NCI-H82 treated with DMSO at 0.1 percent for 48 hours (cell line): ENCODE data around the gene RASL11A.
A peak's percentile ranks its signal among the peaks of the same experiment; 100 is the strongest.
"Not testable (repeated sequence)": the region's sequence is repeated elsewhere in the genome, so short reads cannot be mapped to it uniquely, and the experiment has no call there.

ENCODE experiments used
- DNase-seq: peaks from one replicate; lab custom pipeline; 2025; ENCODE audit not compliant: unreplicated experiment; lab: John Stamatoyannopoulos, UW

The RASL11A gene

GRCh38 chr13:27270594-27271520 lies at the start of gene RASL11A:
RASL11A (plus strand) TSS chr13:27270830; CDS start chr13:27270945, 115 bp downstream.
- DNase-seq, result peak; percentile 43

- DNase-seq, result not testable (repeated sequence)
Measured at GRCh38 chr13:27222100-27222499, 48.5 kb upstream of the RASL11A start.

- DNase-seq, result no peak
Measured at GRCh38 chr13:27226991-27227390, 43.6 kb upstream of the RASL11A start.

GRCh38 chr13:27228131-27228530 lies 42.5 kb upstream of the RASL11A start:
- DNase-seq, result no peak

- DNase-seq, result no peak
Measured at GRCh38 chr13:27229642-27230041, 41.0 kb upstream of the RASL11A start.

- no peak for DNase-seq
Measured at GRCh38 chr13:27233964-27234363, 36.7 kb upstream of the RASL11A start.

GRCh38 chr13:27236478-27236877 lies 34.2 kb upstream of the RASL11A start:
- DNase-seq, result no peak

- DNase-seq, result no peak
Measured at GRCh38 chr13:27242702-27243101, 27.9 kb upstream of the RASL11A start.

- DNase-seq, result no peak
Measured at GRCh38 chr13:27245610-27246009, 25.0 kb upstream of the RASL11A start.

GRCh38 chr13:27250833-27251165 lies 19.8 kb upstream of the RASL11A start:
- no peak for DNase-seq

GRCh38 chr13:27251166-27252091 lies 19.2 kb upstream of the RASL11A start, which contains the start of gene RPL21:
RPL21 (plus strand) TSS chr13:27251558; CDS start chr13:27253777, 2,219 bp downstream.
- DNase-seq, result peak; percentile 82

GRCh38 chr13:27252467-27252866 lies 18.2 kb upstream of the RASL11A start:
- DNase-seq, result no peak

- no peak for DNase-seq
Measured at GRCh38 chr13:27257233-27257568, 13.4 kb upstream of the RASL11A start.

- DNase-seq, result no peak
Measured at GRCh38 chr13:27257648-27258253, 12.9 kb upstream of the RASL11A start.

- DNase-seq, result no peak
Measured at GRCh38 chr13:27258637-27259386, 11.8 kb upstream of the RASL11A start.

- DNase-seq, result no peak
Measured at GRCh38 chr13:27259831-27260230, 10.8 kb upstream of the RASL11A start.

GRCh38 chr13:27261396-27261795 lies 9.2 kb upstream of the RASL11A start:
- DNase-seq, result no peak

GRCh38 chr13:27263438-27263837 lies 7.2 kb upstream of the RASL11A start:
- peak; percentile 65 for DNase-seq

- no peak for DNase-seq
Measured at GRCh38 chr13:27264181-27264580, 6.4 kb upstream of the RASL11A start.

- DNase-seq, result peak; percentile 30
Measured at GRCh38 chr13:27264648-27265047, 6.0 kb upstream of the RASL11A start.

GRCh38 chr13:27266917-27267316 lies 3.7 kb upstream of the RASL11A start:
- DNase-seq, result no peak
